Muscle of arm (tissue), 12 donors: ENCODE measurements around the gene FLRT1. TPM values are rescaled to one million over a fixed set of nuclear protein-coding genes. Genes with fewer than 3 reads are reported as not detected.

Experiments used
- DNase-seq: peaks from one replicate; pipeline ENCODE4 v3.0.0-alpha.2; 2013
- polyA plus RNA-seq, 12 donors: library from polyadenylated mRNA; unstranded; fragments of 120-200 nt; gene quantifications; one replicate each; pipeline ENCODE4 v1.2.1, GENCODE V29; 2013; ENCODE audit not compliant: insufficient read length in 12 of 12

FLRT1 gene
- polyA plus RNA-seq, 12 donors: 1.8 to 8.4 (median 2.7) TPM; not detected in 1

DNA sequence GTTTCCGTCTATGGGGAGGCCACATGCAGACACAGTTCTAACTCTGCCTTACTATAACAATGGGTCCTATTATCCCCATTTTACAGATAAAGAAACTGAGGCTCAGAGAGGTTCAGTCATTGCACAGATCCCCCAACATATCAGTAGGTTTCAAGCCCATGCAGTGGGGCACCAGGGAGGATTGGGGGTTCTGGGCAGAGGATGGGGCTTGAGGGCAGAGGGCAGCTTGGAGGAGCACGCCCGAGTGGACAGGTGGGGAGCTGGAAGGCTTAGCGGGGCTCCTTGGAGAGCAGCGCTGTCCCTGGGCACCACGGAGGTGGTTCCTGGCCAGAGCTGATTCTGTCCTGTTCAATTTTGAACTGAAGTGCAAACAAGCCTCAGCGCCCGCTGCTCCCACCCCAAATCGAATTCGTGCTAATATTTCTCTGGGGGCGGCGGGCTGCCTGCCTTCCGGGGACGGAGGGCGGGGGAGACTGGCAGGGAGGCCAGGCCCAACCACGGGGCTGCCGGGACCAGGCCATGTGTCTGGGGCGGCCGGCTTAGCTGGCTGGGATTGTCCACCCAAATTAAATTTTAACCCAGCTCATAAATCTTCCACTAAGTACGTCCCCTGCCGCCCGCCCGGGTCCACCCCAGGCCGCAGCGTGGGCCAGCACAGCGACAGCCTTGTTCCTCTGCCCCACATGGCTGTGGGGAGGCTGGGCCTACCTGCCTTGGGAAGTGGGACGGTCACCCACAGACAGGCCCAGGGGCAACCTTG is 49.4 kb downstream of the FLRT1 start:
- no peak for DNase-seq

Other genes starting within 250 kb of the FLRT1 start
- 10 to 100 TPM in 11 of 12 donors, not detected in 1; 13.6 to 43.1 (median 21.0) TPM for gene SPINDOC, start 222.5 kb upstream of the FLRT1 start, polyA plus RNA-seq
- gene MARK2, start 196.8 kb upstream of the FLRT1 start, polyA plus RNA-seq: 10 to 100 TPM in 11 of 12 donors, not detected in 1; 15.8 to 37.4 (median 17.8) TPM
- 10 to 100 TPM in 7 of 12 donors, 1 to 10 TPM in 4, not detected in 1; 8.2 to 14.9 (median 11.1) TPM for gene RCOR2, start 118.8 kb upstream of the FLRT1 start, polyA plus RNA-seq
- 10 to 100 TPM in 11 of 12 donors, not detected in 1; 14.8 to 26.6 (median 15.6) TPM for gene NAA40, start 96.9 kb upstream of the FLRT1 start, polyA plus RNA-seq
- 100 to 1,000 TPM in 11 of 12 donors, not detected in 1; 131 to 249 (median 209) TPM for gene COX8A, start 61.3 kb upstream of the FLRT1 start, polyA plus RNA-seq
- gene OTUB1, start 49.5 kb upstream of the FLRT1 start, polyA plus RNA-seq: 10 to 100 TPM in 11 of 12 donors, not detected in 1; 35.1 to 61.1 (median 48.4) TPM
- 100 to 1,000 TPM in 1 of 12 donors, 10 to 100 TPM in 10, not detected in 1; 41.1 to 129 (median 55.2) TPM for gene MACROD1, start 130.2 kb downstream of the FLRT1 start, polyA plus RNA-seq
- gene STIP1, start 150.2 kb downstream of the FLRT1 start, polyA plus RNA-seq: 100 to 1,000 TPM in 11 of 12 donors, not detected in 1; 119 to 165 (median 139) TPM
- 10 to 100 TPM in 1 of 12 donors, 1 to 10 TPM in 10, not detected in 1; 5.2 to 16.7 (median 7.5) TPM for gene FERMT3, start 170.8 kb downstream of the FLRT1 start, polyA plus RNA-seq
- gene TRPT1, start 190.3 kb downstream of the FLRT1 start, polyA plus RNA-seq: 100 to 1,000 TPM in 1 of 12 donors, 10 to 100 TPM in 10, not detected in 1; 30.8 to 142 (median 65.8) TPM
- gene NUDT22, start 190.3 kb downstream of the FLRT1 start, polyA plus RNA-seq: 10 to 100 TPM in 11 of 12 donors, not detected in 1; 13.1 to 47.0 (median 17.1) TPM
- gene DNAJC4, start 194.6 kb downstream of the FLRT1 start, polyA plus RNA-seq: 10 to 100 TPM in 11 of 12 donors, not detected in 1; 41.1 to 71.1 (median 51.5) TPM
- gene VEGFB, start 198.7 kb downstream of the FLRT1 start, polyA plus RNA-seq: 100 to 1,000 TPM in 1 of 12 donors, 10 to 100 TPM in 10, not detected in 1; 71.0 to 113 (median 89.8) TPM
- 100 to 1,000 TPM in 1 of 12 donors, 10 to 100 TPM in 10, not detected in 1; 37.5 to 114 (median 39.5) TPM for gene FKBP2, start 205.2 kb downstream of the FLRT1 start, polyA plus RNA-seq
- 100 to 1,000 TPM in 11 of 12 donors, not detected in 1; 126 to 218 (median 167) TPM for gene PPP1R14B, start 211.0 kb downstream of the FLRT1 start, polyA plus RNA-seq
- 10 to 100 TPM in 6 of 12 donors, 1 to 10 TPM in 5, not detected in 1; 8.5 to 18.9 (median 10.4) TPM for gene PLCB3, start 215.6 kb downstream of the FLRT1 start, polyA plus RNA-seq
- gene BAD, start 248.7 kb downstream of the FLRT1 start, polyA plus RNA-seq: 10 to 100 TPM in 11 of 12 donors, not detected in 1; 19.3 to 52.4 (median 24.6) TPM
- gene GPR137, start 249.9 kb downstream of the FLRT1 start, polyA plus RNA-seq: 10 to 100 TPM in 11 of 12 donors, not detected in 1; 14.1 to 32.9 (median 17.1) TPM